Cardiac fibroblast (primary cell): ENCODE results near the gene MEGF8.
"Not testable (repeated sequence)": the region's sequence is repeated elsewhere in the genome, so short reads cannot be mapped to it uniquely, and the experiment has no call there.

Source experiments
- DNase-seq, 2 donors: peaks; one replicate each; pipeline versions ENCODE4 v3.0.0 to v3.0.0-alpha.2; 2010; ENCODE audit warnings: low read depth in 2 of 2
- H3K4me3 ChIP-seq, 2 donors: replicated peaks in 1 of 2; 1 replicate in 1 of 2; 2 replicates in 1 of 2; pipeline ENCODE4 v1.5.1; 2011; ENCODE audit warnings: low read depth in 2 of 2, low read length in 2 of 2, mild to moderate bottlenecking in 2 of 2, moderate library complexity in 1 of 2
- TF ChIP-seq, protein P1 (sequence below): IDR thresholded peaks from one replicate; pipeline ENCODE4 v1.5.1; 2011; ENCODE audit warnings: low read depth, mild to moderate bottlenecking, low read length, inconsistent platforms

Gene MEGF8

DNA sequence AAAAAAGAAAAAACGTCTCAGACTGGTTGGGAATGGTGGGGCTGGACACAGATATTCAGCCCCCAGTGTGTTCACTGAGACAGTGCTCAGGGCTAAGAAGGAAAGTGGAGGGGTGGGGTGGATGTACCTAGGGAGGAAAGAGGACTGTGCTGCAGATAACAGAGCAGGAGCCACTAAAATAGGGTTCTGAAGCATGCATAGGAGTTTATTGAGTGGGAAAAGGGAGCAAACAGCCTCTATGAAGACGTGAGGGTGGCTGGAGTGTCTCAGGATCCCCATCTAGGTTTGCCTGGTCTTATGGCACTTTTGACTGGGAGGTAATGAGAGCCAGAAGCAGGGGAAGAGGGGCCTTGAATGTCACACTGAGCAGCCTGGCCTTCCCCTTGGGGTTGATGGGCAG lies 3.4 kb downstream of the MEGF8 start:
- no peak overlapping the region for H3K4me3 ChIP-seq
- DNase-seq: no peak
- TF ChIP-seq, protein P1, sequence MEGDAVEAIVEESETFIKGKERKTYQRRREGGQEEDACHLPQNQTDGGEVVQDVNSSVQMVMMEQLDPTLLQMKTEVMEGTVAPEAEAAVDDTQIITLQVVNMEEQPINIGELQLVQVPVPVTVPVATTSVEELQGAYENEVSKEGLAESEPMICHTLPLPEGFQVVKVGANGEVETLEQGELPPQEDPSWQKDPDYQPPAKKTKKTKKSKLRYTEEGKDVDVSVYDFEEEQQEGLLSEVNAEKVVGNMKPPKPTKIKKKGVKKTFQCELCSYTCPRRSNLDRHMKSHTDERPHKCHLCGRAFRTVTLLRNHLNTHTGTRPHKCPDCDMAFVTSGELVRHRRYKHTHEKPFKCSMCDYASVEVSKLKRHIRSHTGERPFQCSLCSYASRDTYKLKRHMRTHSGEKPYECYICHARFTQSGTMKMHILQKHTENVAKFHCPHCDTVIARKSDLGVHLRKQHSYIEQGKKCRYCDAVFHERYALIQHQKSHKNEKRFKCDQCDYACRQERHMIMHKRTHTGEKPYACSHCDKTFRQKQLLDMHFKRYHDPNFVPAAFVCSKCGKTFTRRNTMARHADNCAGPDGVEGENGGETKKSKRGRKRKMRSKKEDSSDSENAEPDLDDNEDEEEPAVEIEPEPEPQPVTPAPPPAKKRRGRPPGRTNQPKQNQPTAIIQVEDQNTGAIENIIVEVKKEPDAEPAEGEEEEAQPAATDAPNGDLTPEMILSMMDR: no peak

DNA sequence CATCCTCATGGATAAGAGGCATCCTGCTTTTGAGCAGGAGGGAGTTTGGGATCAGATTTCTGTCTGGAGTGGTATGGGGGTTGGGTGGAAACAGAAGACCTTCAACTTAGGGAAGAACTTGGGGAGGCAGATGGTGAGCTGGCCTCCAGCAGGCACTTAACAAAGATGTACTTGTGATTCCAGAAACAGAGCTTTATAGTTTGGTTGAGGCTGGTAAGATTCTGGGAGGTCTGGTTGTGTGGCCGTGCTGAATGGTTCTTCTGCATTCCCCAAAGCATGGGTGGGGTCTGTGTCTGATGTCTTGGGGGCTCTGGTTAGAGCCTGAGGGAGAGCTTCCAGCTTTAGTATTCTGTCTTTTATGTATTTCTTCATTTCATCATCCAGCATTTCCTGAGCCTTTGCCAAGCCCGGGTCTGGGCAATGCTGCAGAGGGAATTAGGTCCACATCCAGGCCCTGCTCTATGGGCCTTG lies 4.8 kb downstream of the MEGF8 start:
- TF ChIP-seq, protein P1: no peak
- H3K4me3 ChIP-seq: no peak overlapping the region
- DNase-seq: peak in 1 of 2 donors; percentile 52

DNA sequence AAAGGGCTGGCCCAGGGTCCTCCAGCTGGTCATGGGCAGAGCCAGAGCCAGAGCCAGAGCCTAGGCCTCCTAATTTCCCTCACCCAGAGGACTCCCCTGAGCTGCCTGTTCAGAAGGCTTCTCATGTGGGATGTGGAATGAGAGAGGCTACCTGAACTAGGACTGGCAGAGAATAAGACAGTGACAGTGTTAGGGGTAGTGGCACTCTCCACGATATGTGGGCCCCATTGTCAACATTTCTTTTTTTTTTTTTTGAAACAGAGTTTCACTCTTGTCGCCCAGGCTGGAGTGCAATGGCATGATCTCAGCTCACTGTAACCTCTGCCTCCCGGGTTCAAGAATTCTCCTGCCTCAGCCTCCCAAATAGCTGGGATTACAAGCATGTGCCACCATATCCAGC lies 5.9 kb downstream of the MEGF8 start:
- not testable (repeated sequence) for DNase-seq, H3K4me3 ChIP-seq

DNA sequence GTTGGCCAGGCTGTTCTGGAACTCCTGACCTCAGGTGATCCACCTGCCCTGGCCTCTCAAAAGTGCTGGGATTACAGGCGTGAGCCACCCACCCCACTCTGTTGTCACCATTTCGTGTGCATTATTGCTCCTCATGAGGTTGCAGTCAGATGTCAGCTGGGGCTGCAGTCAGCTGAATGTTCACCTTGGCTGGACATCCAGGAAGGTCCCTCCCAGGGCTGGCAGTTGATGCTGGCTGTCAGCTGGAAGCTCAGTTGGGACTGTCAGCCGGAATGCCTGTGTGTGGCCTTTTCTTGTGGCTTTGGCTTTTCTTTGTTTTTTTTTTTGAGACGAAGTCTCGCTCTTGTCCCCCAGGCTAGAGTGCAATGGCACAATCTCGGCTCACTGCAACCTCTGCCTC lies 6.6 kb downstream of the MEGF8 start:
- no peak overlapping the region for H3K4me3 ChIP-seq
- no peak for DNase-seq
- TF ChIP-seq, protein P1: no peak

DNA sequence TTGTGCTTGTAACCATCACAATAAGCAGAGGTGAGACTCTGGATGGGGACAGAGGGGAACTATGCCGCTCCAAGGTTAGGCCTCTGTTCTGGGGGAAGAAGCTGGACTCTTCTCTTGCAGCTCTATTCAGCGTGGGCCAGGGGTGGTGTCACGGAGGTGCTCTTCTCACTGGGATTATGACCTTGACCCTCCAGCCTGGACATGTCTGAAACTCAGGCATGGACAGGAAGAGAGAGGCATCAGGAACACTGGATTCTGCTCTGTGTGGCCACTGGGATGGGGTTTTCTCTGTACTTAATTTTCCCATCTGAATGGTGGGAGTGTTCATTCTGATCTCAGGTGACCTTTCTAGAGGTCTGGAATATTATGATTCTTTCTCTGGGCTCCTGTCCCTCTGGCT lies 7.6 kb downstream of the MEGF8 start:
- TF ChIP-seq, protein P1: no peak
- DNase-seq: no peak
- no peak overlapping the region for H3K4me3 ChIP-seq

DNA sequence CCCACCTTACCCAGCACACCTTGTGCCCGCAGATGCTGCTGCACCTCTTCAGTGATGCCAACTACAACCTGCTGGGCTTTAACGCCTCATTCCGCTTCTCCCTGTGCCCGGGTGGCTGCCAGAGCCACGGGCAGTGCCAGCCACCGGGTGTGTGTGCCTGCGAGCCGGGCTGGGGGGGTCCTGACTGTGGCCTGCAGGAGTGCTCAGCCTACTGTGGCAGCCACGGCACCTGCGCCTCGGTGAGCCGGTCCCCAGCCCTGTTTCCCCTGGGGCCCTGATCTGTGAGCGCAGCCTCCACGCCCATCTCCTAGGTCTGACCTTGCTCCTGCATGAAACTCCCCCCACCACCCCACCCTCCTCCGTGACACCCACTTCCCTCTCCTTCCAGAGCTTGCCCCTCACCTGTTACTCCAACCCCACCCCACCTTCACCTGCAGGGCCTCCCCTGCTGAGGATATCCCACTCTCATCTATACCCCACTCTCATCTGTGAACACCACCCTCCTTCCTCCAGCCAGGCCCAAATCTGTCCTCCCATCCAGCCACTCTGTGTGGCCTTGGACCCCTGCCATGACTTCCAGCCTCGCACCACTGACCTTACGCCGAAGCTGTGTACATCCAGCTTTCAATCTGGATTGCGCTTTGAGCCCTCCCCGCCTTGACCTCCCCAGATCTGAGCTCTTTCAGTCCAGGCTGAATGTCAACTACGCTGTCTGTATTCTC lies 8.7 kb downstream of the MEGF8 start:
- no peak overlapping the region for H3K4me3 ChIP-seq
- TF ChIP-seq, protein P1: no peak
- DNase-seq: no peak

DNA sequence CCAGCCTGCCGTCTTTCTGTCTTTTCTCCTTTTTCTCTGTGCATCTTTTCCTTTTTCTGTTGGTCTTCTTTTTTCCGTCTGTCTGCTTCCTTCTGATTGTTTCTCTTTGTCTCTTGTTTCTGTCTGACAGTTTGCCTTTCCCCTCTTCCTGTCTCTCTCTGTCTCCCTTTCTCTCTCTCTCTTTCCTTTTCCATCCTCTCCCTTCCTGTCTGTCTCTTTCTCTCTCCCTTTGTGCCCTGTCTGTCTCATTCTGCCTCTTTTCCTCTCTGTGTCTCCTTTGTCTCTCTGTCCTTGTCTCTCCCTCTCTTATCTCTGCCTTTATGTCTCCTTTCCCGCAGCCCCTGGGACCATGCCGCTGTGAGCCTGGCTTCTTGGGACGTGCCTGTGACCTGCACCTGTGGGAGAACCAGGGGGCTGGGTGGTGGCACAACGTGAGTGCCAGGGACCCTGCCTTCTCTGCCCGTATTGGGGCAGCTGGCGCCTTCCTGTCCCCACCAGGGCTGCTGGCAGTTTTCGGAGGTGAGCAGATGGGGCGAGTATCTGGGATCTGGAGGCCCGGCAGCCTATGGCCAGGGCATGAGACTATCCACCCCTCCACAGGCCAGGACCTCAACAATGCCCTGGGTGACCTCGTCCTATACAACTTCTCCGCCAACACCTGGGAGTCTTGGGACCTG lies 9.4 kb downstream of the MEGF8 start:
- DNase-seq: no peak
- TF ChIP-seq, protein P1: no peak
- H3K4me3 ChIP-seq: no peak overlapping the region
